RWPE2 (cell line): ENCODE results near the gene AGPS.

Source experiments
- ATAC-seq: fragments of 200-7000 bp; cut with Tn5 transposase; 3 replicates; pipeline ENCODE4 v1.9.1; 2021; ENCODE audit warnings: low read depth
- DNase-seq: peaks from one replicate; pipeline ENCODE4 v3.0.0-alpha.2; 2020; ENCODE audit warnings: low spot score
- H3K27ac ChIP-seq: fragments of 450-650 bp; 2 replicates; pipeline ENCODE4 v1.5.1; 2017; ENCODE audit warnings: mild to moderate bottlenecking; ENCODE audit not compliant: poor library complexity, severe bottlenecking
- H3K27me3 ChIP-seq: fragments of 250-450 bp; sonication (Bioruptor Pico); 2 replicates; pipeline ENCODE4 v1.5.1; 2021; ENCODE audit warnings: mild to moderate bottlenecking, moderate library complexity; ENCODE audit not compliant: insufficient read depth, poor library complexity, severe bottlenecking
- H3K36me3 ChIP-seq: fragments of 250-450 bp; sonication (Bioruptor Pico); 2 replicates; pipeline ENCODE4 v1.5.1; 2020; ENCODE audit warnings: low read depth, mild to moderate bottlenecking, moderate library complexity
- H3K4me1 ChIP-seq: fragments of 250-450 bp; sonication (Bioruptor Pico); 2 replicates; pipeline ENCODE4 v1.5.1; 2021; ENCODE audit warnings: mild to moderate bottlenecking, moderate library complexity; ENCODE audit not compliant: insufficient read depth, poor library complexity, severe bottlenecking
- H3K4me3 ChIP-seq: fragments of 250-450 bp; sonication (Bioruptor Pico); 2 replicates; pipeline ENCODE4 v1.5.1; 2021; ENCODE audit warnings: mild to moderate bottlenecking, moderate library complexity; ENCODE audit not compliant: severe bottlenecking
- H3K9me3 ChIP-seq: fragments of 250-450 bp; sonication (Bioruptor Pico); 2 replicates; pipeline ENCODE4 v1.5.1; 2021; ENCODE audit warnings: mild to moderate bottlenecking, moderate library complexity; ENCODE audit not compliant: severe bottlenecking
- CTCF ChIP-seq: fragments of 450-650 bp; IDR thresholded peaks from one replicate; pipeline ENCODE4 v1.5.1; 2017; ENCODE audit warnings: mild to moderate bottlenecking, moderate library complexity; ENCODE audit not compliant: poor library complexity, severe bottlenecking

Gene AGPS

GRCh38 chr2:177398290-177398683 lies 5.7 kb downstream of the AGPS start:
- no peak for TF ChIP-seq CTCF
- Histone ChIP-seq H3K27me3 (no peaks in the 10 kb centered on the region), H3K27ac (peak overlapping the region; percentile 74), H3K4me3 (no peak overlapping the region), H3K36me3 (no peaks in the 10 kb centered on the region), H3K9me3 (no peaks in the 10 kb centered on the region), H3K4me1 (peaks cover 43% of the 10 kb centered on the region)
- DNase-seq (no peak), ATAC-seq (no peak)

GRCh38 chr2:177398791-177399190 lies 6.2 kb downstream of the AGPS start:
- H3K4me3 ChIP-seq = no peak overlapping the region
- TF ChIP-seq CTCF = no peak
- peak overlapping the region; percentile 74 for H3K27ac ChIP-seq
- H3K36me3 ChIP-seq = no peaks in the 10 kb centered on the region
- no peaks in the 10 kb centered on the region for H3K9me3 ChIP-seq
- DNase-seq (no peak), ATAC-seq (no peak)
- H3K27me3 ChIP-seq = no peaks in the 10 kb centered on the region
- H3K4me1 ChIP-seq = peaks cover 41% of the 10 kb centered on the region

- ATAC-seq (no peak), DNase-seq (no peak)
- no peaks in the 10 kb centered on the region for H3K36me3 ChIP-seq
- H3K27ac ChIP-seq = no peak overlapping the region
- H3K27me3 ChIP-seq = no peaks in the 10 kb centered on the region
- peaks cover 36% of the 10 kb centered on the region for H3K4me1 ChIP-seq
- no peaks in the 10 kb centered on the region for H3K9me3 ChIP-seq
- H3K4me3 ChIP-seq = no peak overlapping the region
- no peak for TF ChIP-seq CTCF
Observed at GRCh38 chr2:177399376-177399775, 6.8 kb downstream of the AGPS start.

GRCh38 chr2:177400337-177400923 lies 7.9 kb downstream of the AGPS start:
- DNase-seq = no peak
- Histone ChIP-seq H3K4me1 (peaks cover 37% of the 10 kb centered on the region), H3K27me3 (no peaks in the 10 kb centered on the region), H3K27ac (no peak overlapping the region), H3K9me3 (no peaks in the 10 kb centered on the region), H3K36me3 (no peaks in the 10 kb centered on the region), H3K4me3 (no peak overlapping the region)
- TF ChIP-seq CTCF = no peak
- ATAC-seq = no peak

- Histone ChIP-seq H3K27ac (no peak overlapping the region), H3K4me1 (peaks cover 27% of the 10 kb centered on the region), H3K4me3 (no peak overlapping the region), H3K9me3 (no peaks in the 10 kb centered on the region), H3K27me3 (no peaks in the 10 kb centered on the region), H3K36me3 (no peaks in the 10 kb centered on the region)
- ATAC-seq = no peak
- no peak for DNase-seq
- TF ChIP-seq CTCF = no peak
Observed at GRCh38 chr2:177402096-177402495, 9.5 kb downstream of the AGPS start.
